Pancreas (tissue), 10 donors: Measurements from ENCODE around the gene PLXNA3. TPM values are rescaled to one million over a fixed set of nuclear protein-coding genes. Genes with fewer than 3 reads are reported as not detected.

Experiments
- ATAC-seq, 4 donors: fragments of 200-7000 bp; cut with Tn5 transposase; one replicate each; pipeline versions ENCODE4 v1.8.0 to v1.9.1; 2020; ENCODE audit warnings: mild to moderate bottlenecking in 4 of 4, moderate library complexity in 4 of 4
- DNase-seq, 6 donors: peaks; one replicate each; pipeline ENCODE4 v3.0.0-alpha.2; 2020
- FAIRE-seq: peaks from 2 replicates; lab custom pipeline; 2012; peaks lifted over from hg19 to GRCh38; lab: Jason Lieb, UNC
- H3K27ac ChIP-seq, 4 donors: fragments of 200-600 bp; sonication (generic); 1 replicate in 3 of 4; 2 replicates in 1 of 4; pipeline versions ENCODE4 v1.5.0 to v1.8.0; 2020
- H3K27me3 ChIP-seq, 4 donors: fragments of 200-600 bp; one replicate each; pipeline ENCODE4 v1.8.0; 2021
- H3K36me3 ChIP-seq, 3 donors: fragments of 200-600 bp; sonication (generic) in 1 of 3; one replicate each; pipeline versions ENCODE4 v1.5.0 to v1.8.0; 2020 to 2021
- H3K4me1 ChIP-seq, 3 donors: fragments of 200-600 bp; one replicate each; pipeline ENCODE4 v1.8.0; 2021
- H3K4me3 ChIP-seq, 4 donors: fragments of 200-600 bp; sonication (generic) in 2 of 4; one replicate each; pipeline versions ENCODE4 v1.5.0 to v1.8.0; 2020 to 2021
- H3K9me3 ChIP-seq, 4 donors: fragments of 200-600 bp; one replicate each; pipeline ENCODE4 v1.8.0; 2021
- CTCF ChIP-seq, 4 donors: fragments of 200-600 bp; sonication (generic) in 3 of 4; IDR thresholded peaks; one replicate each; pipeline versions ENCODE4 v1.5.0 to v1.8.0; 2021; ENCODE audit warnings: antibody characterized with exemption in 4 of 4
- WGBS, 2 donors: extraction: QIAGEN DNeasy Blood & Tissue Kit; methylation state at CpG; one replicate each; pipeline ENCODE4 v1.1.7; 2013; 5-methylcytosine and 5-hydroxymethylcytosine counted together
- intact Hi-C, 3 donors: fragments of 100-400 bp; cut with DNase I; formaldehyde crosslinking; loops; one replicate each; pipeline versions ENCODE4 v1.11.1 to v1.14.2; 2022
- polyA plus RNA-seq, 2 donors: library from polyadenylated mRNA; stranded (reverse); fragments of 200-250 nt; gene quantifications; one replicate each; pipeline ENCODE4 v1.2.3, GENCODE V29; 2013
- total RNA-seq, 6 donors: library from RNA; stranded (reverse); fragmentation: NEBNext Ultra II Directional in 4 of 6; extraction: Animal tissue kit (Norgen Biotek cat#: 25700) in 4 of 6; gene quantifications; one replicate each; pipeline versions ENCODE4 v1.2.1 to v1.2.4, GENCODE V29; 2021 to 2023
- donor health status: healthy with polysubstance abuse.
- donor health status: DM: no; HTN: no; CAD: no; lungs with moderate emphysema.
- donor health status: DM: no; HTN: no; CAD: no.
- donor health status: control.
- donor health status: control.
- donor health status: Bipolar disorder and iron deficiency.
- donor health status: DM: yes; HTN: yes; CAD: no.
- donor health status: DM: no; HTN: no; CAD: no.
- donor health status: DM: no; HTN: no; CAD: no.
- donor health status: DM: yes; HTN: yes; CAD: no.

The PLXNA3 gene
- total and polyA plus RNA-seq, 8 donors = 10.5 to 40.7 (median 16.3) TPM

GRCh38 chrX:154483325-154483724 is 25.2 kb downstream of the PLXNA3 start:
- WGBS, 2 donors = 75 to 76% methylated on average over 7 of the region's 7 CpGs
- ATAC-seq (no peak), FAIRE-seq (no peak), DNase-seq (no peak)
- intact Hi-C loops = no loop called here
- Histone ChIP-seq H3K27me3 (no peaks in the 10 kb centered on the region), H3K9me3 (no peaks in the 10 kb centered on the region), H3K27ac (no peak overlapping the region), H3K36me3 (no peaks in the 10 kb centered on the region), H3K4me1 (peaks cover 0 to 3% (median 0%) of the 10 kb centered on the region in 3 donors), H3K4me3 (no peak overlapping the region)
- no peak for TF ChIP-seq CTCF (IDR thresholded peaks at IDR 0.05)

- H3K4me1 ChIP-seq = peaks cover 0 to 5% (median 0%) of the 10 kb centered on the region in 3 donors
- DNase-seq (peak in 1 of 6 donors; percentile 64), ATAC-seq (no peak), FAIRE-seq (no peak)
- H3K27me3 ChIP-seq = no peaks in the 10 kb centered on the region
- WGBS, 2 donors = 79 to 80% methylated on average over 16 of the region's 16 CpGs
- no peak overlapping the region for H3K4me3 ChIP-seq
- H3K36me3 ChIP-seq = no peaks in the 10 kb centered on the region
- H3K27ac ChIP-seq = no peak overlapping the region
- H3K9me3 ChIP-seq = no peaks in the 10 kb centered on the region
- intact Hi-C loops = no loop called here
- no peak for TF ChIP-seq CTCF (IDR thresholded peaks at IDR 0.05)
Measured at GRCh38 chrX:154484255-154485149, 26.4 kb downstream of the PLXNA3 start.

GRCh38 chrX:154485150-154486051 is 27.3 kb downstream of the PLXNA3 start:
- Histone ChIP-seq H3K4me1 (peaks cover 0 to 5% (median 0%) of the 10 kb centered on the region in 3 donors), H3K27me3 (no peaks in the 10 kb centered on the region), H3K4me3 (peak overlapping the region; percentile 35 to 61 (median 46)), H3K9me3 (no peaks in the 10 kb centered on the region), H3K36me3 (no peaks in the 10 kb centered on the region), H3K27ac (peak overlapping the region in 3 of 4 donors; percentile 61 to 75 (median 73))
- DNase-seq = peak in 2 of 6 donors; percentile 54 to 73
- TF ChIP-seq CTCF (IDR thresholded peaks at IDR 0.05) = no peak
- 41 to 60% methylated on average over 35 of the region's 35 CpGs for WGBS, 2 donors
- no peak for FAIRE-seq
- no peak for ATAC-seq
- intact Hi-C loops = no loop called here

- Histone ChIP-seq H3K27me3 (no peaks in the 10 kb centered on the region), H3K36me3 (no peaks in the 10 kb centered on the region), H3K9me3 (no peaks in the 10 kb centered on the region), H3K27ac (peak overlapping the region; percentile 61 to 75 (median 70)), H3K4me1 (peaks cover 0 to 5% (median 0%) of the 10 kb centered on the region in 3 donors), H3K4me3 (peak overlapping the region; percentile 35 to 61 (median 46))
- DNase-seq (peak; percentile 48 to 88 (median 67)), FAIRE-seq (no peak), ATAC-seq (peak in 2 of 4 donors; percentile 2 to 6)
- intact Hi-C loops = no loop called here
- no peak for TF ChIP-seq CTCF (IDR thresholded peaks at IDR 0.05)
- WGBS, 2 donors = 1 to 35% methylated on average over 28 to 35 of the region's 35 CpGs
Measured at GRCh38 chrX:154486052-154486395, 27.9 kb downstream of the PLXNA3 start.
